Panc1 (cell line): Measurements from ENCODE around the gene CUEDC2.

Experiments
- CTCF ChIP-seq: fragments of 450-650 bp; IDR thresholded peaks from 2 replicates; pipeline ENCODE4 v1.5.1; 2017; ENCODE audit warnings: mild to moderate bottlenecking
- POLR2AphosphoS5 ChIP-seq: IDR thresholded peaks from 2 replicates; pipeline ENCODE4 v1.6.1; 2012; ENCODE audit warnings: mild to moderate bottlenecking, low read depth, low read length, moderate library complexity
- SIN3A ChIP-seq: IDR thresholded peaks from 2 replicates; pipeline ENCODE4 v1.6.1; 2012; ENCODE audit warnings: low read depth, mild to moderate bottlenecking, low read length, moderate library complexity, borderline replicate concordance; ENCODE audit not compliant: insufficient read depth
- TCF7L2 ChIP-seq: IDR thresholded peaks from 2 replicates; pipeline ENCODE4 v1.6.1; 2011; ENCODE audit warnings: mild to moderate bottlenecking, low read depth, low read length, inconsistent platforms
- TF ChIP-seq, protein P1 (sequence below), 2 experiments: IDR thresholded peaks; 2 replicates each; pipeline ENCODE4 v1.6.1; 2011 to 2012; ENCODE audit warnings: low read depth in 2 of 2, control low read depth in 1 of 2, low read length in 1 of 2, mild to moderate bottlenecking in 1 of 2, moderate library complexity in 1 of 2; ENCODE audit not compliant: insufficient read depth in 1 of 2

GRCh38 chr10:102475451-102476040, 43.2 kb upstream of the CUEDC2 start:
- TF ChIP-seq CTCF (no peak), SIN3A (no peak), POLR2AphosphoS5 (no peak), TCF7L2 (no peak)
- TF ChIP-seq, protein P1, sequence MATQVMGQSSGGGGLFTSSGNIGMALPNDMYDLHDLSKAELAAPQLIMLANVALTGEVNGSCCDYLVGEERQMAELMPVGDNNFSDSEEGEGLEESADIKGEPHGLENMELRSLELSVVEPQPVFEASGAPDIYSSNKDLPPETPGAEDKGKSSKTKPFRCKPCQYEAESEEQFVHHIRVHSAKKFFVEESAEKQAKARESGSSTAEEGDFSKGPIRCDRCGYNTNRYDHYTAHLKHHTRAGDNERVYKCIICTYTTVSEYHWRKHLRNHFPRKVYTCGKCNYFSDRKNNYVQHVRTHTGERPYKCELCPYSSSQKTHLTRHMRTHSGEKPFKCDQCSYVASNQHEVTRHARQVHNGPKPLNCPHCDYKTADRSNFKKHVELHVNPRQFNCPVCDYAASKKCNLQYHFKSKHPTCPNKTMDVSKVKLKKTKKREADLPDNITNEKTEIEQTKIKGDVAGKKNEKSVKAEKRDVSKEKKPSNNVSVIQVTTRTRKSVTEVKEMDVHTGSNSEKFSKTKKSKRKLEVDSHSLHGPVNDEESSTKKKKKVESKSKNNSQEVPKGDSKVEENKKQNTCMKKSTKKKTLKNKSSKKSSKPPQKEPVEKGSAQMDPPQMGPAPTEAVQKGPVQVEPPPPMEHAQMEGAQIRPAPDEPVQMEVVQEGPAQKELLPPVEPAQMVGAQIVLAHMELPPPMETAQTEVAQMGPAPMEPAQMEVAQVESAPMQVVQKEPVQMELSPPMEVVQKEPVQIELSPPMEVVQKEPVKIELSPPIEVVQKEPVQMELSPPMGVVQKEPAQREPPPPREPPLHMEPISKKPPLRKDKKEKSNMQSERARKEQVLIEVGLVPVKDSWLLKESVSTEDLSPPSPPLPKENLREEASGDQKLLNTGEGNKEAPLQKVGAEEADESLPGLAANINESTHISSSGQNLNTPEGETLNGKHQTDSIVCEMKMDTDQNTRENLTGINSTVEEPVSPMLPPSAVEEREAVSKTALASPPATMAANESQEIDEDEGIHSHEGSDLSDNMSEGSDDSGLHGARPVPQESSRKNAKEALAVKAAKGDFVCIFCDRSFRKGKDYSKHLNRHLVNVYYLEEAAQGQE (IDR thresholded peaks at IDR 0.05; ENCODE audit: insufficient read depth in 1 of 2, low read depth in 2 of 2, low read length in 1 of 2), result no peak
